ENCODE data around the gene MAML2.

MAML2 gene

GRCh38 chr11:96028746-96029145 is 314.2 kb downstream of the MAML2 start:
- TF ChIP-seq, protein P1, sequence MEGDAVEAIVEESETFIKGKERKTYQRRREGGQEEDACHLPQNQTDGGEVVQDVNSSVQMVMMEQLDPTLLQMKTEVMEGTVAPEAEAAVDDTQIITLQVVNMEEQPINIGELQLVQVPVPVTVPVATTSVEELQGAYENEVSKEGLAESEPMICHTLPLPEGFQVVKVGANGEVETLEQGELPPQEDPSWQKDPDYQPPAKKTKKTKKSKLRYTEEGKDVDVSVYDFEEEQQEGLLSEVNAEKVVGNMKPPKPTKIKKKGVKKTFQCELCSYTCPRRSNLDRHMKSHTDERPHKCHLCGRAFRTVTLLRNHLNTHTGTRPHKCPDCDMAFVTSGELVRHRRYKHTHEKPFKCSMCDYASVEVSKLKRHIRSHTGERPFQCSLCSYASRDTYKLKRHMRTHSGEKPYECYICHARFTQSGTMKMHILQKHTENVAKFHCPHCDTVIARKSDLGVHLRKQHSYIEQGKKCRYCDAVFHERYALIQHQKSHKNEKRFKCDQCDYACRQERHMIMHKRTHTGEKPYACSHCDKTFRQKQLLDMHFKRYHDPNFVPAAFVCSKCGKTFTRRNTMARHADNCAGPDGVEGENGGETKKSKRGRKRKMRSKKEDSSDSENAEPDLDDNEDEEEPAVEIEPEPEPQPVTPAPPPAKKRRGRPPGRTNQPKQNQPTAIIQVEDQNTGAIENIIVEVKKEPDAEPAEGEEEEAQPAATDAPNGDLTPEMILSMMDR (conservative IDR thresholded peaks at IDR 0.05): no peak
- no peak overlapping the region for H3K27ac ChIP-seq

DNA sequence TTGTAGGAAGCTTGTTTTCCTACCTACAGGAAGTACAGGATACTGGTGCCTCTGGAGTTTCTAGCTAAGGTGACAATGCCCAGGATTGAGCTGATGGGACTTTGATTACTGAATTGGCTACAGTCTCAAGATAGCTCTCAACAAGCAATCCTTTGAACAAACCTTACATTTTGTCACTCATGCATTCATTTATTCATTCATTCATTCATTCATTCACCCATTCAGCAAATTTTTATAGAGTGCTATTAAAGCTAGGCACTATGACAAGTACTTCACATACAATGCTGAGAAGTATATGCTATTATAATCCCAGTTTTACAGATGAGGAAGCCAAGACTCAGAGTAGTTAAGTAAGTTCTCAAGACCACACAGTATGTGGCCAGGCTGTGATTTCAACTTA is 316.0 kb downstream of the MAML2 start:
- TF ChIP-seq, protein P1 (conservative IDR thresholded peaks at IDR 0.05): no peak
- H3K27ac ChIP-seq: no peak overlapping the region

DNA sequence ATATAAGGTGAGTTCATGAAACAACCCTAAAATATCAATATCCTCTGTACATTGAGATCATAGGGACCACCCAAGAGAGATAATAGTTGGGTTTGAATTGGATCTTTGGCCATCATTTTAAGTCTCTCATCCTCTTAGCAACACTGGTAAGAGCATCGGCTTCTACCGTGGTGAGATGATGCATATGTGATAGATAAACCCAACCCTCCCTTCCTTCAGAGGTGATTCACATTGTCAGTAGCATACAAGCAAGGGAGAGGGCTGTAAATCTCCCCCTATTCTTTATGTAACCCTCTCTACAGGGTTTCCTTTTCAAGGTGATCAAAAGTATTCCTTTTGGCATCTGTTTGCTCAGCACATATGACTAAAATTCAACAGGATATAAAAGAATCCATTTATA is 316.7 kb downstream of the MAML2 start:
- TF ChIP-seq, protein P1 (conservative IDR thresholded peaks at IDR 0.05): no peak
- no peak overlapping the region for H3K27ac ChIP-seq

- no peak overlapping the region for H3K27ac ChIP-seq
- TF ChIP-seq, protein P1 (conservative IDR thresholded peaks at IDR 0.05): no peak
Measured at GRCh38 chr11:96024666-96025065, 318.3 kb downstream of the MAML2 start.

- TF ChIP-seq, protein P1 (conservative IDR thresholded peaks at IDR 0.05): no peak
- H3K27ac ChIP-seq: no peak overlapping the region
Measured at GRCh38 chr11:96023275-96023674, 319.7 kb downstream of the MAML2 start.

DNA sequence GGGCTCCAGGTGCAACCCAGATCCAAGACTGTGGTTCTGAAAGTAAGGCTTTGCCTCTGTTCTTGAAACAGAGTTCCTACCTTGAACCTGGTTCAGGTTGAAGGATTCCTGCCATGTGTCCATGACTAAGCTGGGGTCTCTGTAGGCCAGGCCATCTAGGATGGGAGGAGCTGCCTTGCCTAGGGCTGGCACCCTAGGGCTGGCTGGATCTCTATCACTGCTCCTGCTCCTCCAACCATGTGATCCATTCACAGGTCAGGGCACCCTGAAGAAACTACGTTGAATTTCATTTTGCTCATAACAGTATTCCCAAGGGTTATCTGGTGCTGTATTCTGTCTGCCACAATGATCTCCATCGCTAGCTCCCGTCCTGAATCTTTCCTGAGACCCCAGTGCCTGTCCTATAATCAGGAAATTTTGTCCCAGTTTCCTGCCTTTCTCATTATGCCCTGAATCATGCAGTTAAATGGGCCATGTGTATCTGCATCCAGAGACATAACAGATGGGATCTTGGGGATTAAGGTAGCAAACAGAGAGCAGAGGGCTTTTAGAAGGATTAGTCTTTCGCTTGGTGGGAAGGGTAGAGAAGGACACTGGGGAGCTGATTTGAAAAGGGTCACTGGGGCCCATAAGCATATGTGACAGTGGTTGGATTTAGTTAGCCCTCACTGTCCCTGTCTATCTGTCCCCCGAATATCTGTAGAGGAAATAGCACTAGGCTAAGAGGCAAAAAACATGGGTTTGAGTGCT is 320.9 kb downstream of the MAML2 start:
- H3K27ac ChIP-seq: no peak overlapping the region
- TF ChIP-seq, protein P1 (conservative IDR thresholded peaks at IDR 0.05): no peak

DNA sequence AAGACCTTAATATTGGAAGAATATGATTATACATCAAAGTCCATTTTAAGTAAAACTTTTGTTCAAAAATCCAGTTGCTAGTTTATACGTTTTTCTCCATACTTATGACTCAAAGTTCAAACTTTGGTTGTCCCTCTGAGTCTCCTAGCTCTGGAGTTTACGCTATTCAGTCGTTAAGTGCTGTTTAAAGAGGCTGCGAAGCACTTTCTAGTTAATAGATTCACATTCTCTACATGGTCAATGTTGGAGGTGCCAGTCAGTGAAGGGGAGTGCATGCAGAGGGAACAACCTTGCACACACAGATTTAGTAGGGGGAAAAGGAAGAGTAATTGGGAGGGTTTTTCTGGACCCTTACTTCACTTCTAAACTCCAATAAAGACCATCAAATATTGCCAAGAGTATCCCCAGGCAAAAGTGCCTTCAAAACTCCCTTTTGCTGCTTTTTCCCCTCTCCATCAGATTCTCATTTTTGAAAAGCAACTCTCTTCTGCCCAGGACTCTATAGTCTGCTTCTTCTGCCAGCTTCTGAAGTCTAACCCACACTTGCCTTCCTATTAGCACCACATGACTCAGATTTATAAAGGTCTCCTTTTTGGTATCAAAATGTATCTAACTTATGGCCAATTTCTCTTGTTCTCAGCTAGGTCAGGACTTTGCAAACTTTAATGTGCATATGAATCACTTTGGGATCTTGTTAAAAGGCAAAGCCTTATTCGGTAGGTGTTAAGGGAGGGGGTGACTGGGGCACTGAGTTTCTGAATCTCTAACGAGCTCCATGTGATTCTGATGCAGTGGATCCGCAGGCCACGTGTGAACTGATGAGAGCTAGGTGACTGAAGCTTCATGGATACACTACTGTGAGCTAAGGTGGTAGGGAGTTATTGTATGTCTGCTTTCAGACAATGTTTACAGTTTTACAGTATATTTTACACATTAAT is 322.9 kb downstream of the MAML2 start:
- H3K27ac ChIP-seq: no peak overlapping the region

More for the DNA sequence above, 322.9 kb downstream of the MAML2 start:
- TF ChIP-seq, protein P1 (conservative IDR thresholded peaks at IDR 0.05): no peak
